ENCODE measurements around the gene BRD1. TPM values are rescaled to one million over a fixed set of nuclear protein-coding genes. Genes with fewer than 3 reads are reported as not detected.

The BRD1 gene
- total and polyA plus RNA-seq, 9 of the 15 experiments (the other 6 are each of a cell fraction or from before 2014, with no cell fraction given), result 0.42 to 17.6 (median 5.5) TPM

- TF ChIP-seq, protein P1, sequence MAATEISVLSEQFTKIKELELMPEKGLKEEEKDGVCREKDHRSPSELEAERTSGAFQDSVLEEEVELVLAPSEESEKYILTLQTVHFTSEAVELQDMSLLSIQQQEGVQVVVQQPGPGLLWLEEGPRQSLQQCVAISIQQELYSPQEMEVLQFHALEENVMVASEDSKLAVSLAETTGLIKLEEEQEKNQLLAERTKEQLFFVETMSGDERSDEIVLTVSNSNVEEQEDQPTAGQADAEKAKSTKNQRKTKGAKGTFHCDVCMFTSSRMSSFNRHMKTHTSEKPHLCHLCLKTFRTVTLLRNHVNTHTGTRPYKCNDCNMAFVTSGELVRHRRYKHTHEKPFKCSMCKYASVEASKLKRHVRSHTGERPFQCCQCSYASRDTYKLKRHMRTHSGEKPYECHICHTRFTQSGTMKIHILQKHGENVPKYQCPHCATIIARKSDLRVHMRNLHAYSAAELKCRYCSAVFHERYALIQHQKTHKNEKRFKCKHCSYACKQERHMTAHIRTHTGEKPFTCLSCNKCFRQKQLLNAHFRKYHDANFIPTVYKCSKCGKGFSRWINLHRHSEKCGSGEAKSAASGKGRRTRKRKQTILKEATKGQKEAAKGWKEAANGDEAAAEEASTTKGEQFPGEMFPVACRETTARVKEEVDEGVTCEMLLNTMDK (IDR thresholded peaks at IDR 0.05; ENCODE audit: borderline replicate concordance, insufficient read depth, low read depth, low read length, poor library complexity, severe bottlenecking), result no peak
- TF ChIP-seq ZNF146 (CRISPR knock-in tag; IDR thresholded peaks at IDR 0.05; ENCODE audit: unreplicated experiment) (no peak), ATF1 (CRISPR knock-in tag; IDR thresholded peaks at IDR 0.05) (no peak), ATF1 (tag; IDR thresholded peaks at IDR 0.05) (peak; percentile 44), SMARCE1 (IDR thresholded peaks at IDR 0.05) (peak; percentile 62; the same call in 1 of the 2 replicates), PYGO2 (tag; IDR thresholded peaks at IDR 0.05) (no peak), MCM2 (IDR thresholded peaks at IDR 0.05; ENCODE audit: low read depth) (no peak), MBD1 (CRISPR knock-in tag; IDR thresholded peaks at IDR 0.05) (no peak), MAZ (CRISPR knock-in tag; conservative IDR thresholded peaks at IDR 0.05 in 1 of 2, IDR thresholded peaks at IDR 0.05 in 1 of 2) (no peak), MEF2D (tag; conservative IDR thresholded peaks at IDR 0.05; ENCODE audit: low read depth) (no peak), RFX7 (CRISPR knock-in tag; IDR thresholded peaks at IDR 0.05) (no peak), MIER1 (IDR thresholded peaks at IDR 0.05; ENCODE audit: low read depth) (no peak), SUPT5H (IDR thresholded peaks at IDR 0.05) (no peak), ARHGAP35 (IDR thresholded peaks at IDR 0.05; ENCODE audit: partially characterized antibody) (peak; percentile 23), ZNF274 (IDR thresholded peaks at IDR 0.05; ENCODE audit: borderline replicate concordance, low read depth, low read length) (no peak), TAF15 (IDR thresholded peaks at IDR 0.05; ENCODE audit: low read depth, low read length) (no peak)
- TF ChIP-seq, protein P2, sequence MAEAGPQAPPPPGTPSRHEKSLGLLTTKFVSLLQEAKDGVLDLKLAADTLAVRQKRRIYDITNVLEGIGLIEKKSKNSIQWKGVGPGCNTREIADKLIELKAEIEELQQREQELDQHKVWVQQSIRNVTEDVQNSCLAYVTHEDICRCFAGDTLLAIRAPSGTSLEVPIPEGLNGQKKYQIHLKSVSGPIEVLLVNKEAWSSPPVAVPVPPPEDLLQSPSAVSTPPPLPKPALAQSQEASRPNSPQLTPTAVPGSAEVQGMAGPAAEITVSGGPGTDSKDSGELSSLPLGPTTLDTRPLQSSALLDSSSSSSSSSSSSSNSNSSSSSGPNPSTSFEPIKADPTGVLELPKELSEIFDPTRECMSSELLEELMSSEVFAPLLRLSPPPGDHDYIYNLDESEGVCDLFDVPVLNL (CRISPR knock-in tag; IDR thresholded peaks at IDR 0.05; ENCODE audit: low read depth), result no peak
- TF ChIP-seq, protein P3, sequence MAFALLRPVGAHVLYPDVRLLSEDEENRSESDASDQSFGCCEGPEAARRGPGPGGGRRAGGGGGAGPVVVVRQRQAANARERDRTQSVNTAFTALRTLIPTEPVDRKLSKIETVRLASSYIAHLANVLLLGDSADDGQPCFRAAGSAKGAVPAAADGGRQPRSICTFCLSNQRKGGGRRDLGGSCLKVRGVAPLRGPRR (CRISPR knock-in tag; IDR thresholded peaks at IDR 0.05), result no peak
- TF ChIP-seq, protein P4, sequence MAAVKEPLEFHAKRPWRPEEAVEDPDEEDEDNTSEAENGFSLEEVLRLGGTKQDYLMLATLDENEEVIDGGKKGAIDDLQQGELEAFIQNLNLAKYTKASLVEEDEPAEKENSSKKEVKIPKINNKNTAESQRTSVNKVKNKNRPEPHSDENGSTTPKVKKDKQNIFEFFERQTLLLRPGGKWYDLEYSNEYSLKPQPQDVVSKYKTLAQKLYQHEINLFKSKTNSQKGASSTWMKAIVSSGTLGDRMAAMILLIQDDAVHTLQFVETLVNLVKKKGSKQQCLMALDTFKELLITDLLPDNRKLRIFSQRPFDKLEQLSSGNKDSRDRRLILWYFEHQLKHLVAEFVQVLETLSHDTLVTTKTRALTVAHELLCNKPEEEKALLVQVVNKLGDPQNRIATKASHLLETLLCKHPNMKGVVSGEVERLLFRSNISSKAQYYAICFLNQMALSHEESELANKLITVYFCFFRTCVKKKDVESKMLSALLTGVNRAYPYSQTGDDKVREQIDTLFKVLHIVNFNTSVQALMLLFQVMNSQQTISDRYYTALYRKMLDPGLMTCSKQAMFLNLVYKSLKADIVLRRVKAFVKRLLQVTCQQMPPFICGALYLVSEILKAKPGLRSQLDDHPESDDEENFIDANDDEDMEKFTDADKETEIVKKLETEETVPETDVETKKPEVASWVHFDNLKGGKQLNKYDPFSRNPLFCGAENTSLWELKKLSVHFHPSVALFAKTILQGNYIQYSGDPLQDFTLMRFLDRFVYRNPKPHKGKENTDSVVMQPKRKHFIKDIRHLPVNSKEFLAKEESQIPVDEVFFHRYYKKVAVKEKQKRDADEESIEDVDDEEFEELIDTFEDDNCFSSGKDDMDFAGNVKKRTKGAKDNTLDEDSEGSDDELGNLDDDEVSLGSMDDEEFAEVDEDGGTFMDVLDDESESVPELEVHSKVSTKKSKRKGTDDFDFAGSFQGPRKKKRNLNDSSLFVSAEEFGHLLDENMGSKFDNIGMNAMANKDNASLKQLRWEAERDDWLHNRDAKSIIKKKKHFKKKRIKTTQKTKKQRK (IDR thresholded peaks at IDR 0.05; ENCODE audit: borderline replicate concordance, low read depth, low read length), result no peak
Measured at GRCh38 chr22:49807780-49808708, 19.6 kb downstream of the BRD1 start (continued).

All from K562 (cell line).